Peyer's patch (tissue), 4 donors: Measurements from ENCODE around the gene ATP9B.

Experiments used
- CTCF ChIP-seq, 6 experiments: fragments of 450-650 bp in 4 of 6; fragments of 200-600 bp in 2 of 6; sonication (generic) in 1 of 6; IDR thresholded peaks; one replicate each; pipeline ENCODE4 v1.5.1; 2017 to 2019; ENCODE audit warnings: antibody characterized with exemption in 6 of 6, mild to moderate bottlenecking in 3 of 6, moderate library complexity in 1 of 6
- POLR2A ChIP-seq, 2 donors: fragments of 450-650 bp; IDR thresholded peaks; one replicate each; pipeline ENCODE4 v1.5.1; 2017; ENCODE audit warnings: antibody characterized with exemption in 2 of 2, mild to moderate bottlenecking in 2 of 2, moderate library complexity in 2 of 2

GRCh38 chr18:79214056-79214455 lies 144.9 kb downstream of the ATP9B start:
- TF ChIP-seq CTCF (IDR thresholded peaks at IDR 0.05) (no peak), POLR2A (IDR thresholded peaks at IDR 0.05) (no peak)
